HT-29 (cell line): ENCODE measurements around the gene POLRMT. TPM values are rescaled to one million over a fixed set of nuclear protein-coding genes. Genes with fewer than 3 reads are reported as not detected.
A peak's percentile ranks its signal among the peaks of the same experiment; 100 is the strongest.
"Not testable (repeated sequence)": the region's sequence is repeated elsewhere in the genome, so short reads cannot be mapped to it uniquely, and the experiment has no call there.

Experiments used
- DNase-seq: peaks from one replicate; pipeline ENCODE4 v3.0.0-alpha.2; 2015; ENCODE audit warnings: low spot score
- total RNA-seq: library from RNA; depleted of rRNA; stranded (reverse); fragments of >200 nt; shearing (Covaris generic); gene quantifications from 2 replicates; pipeline ENCODE4 v1.2.3, GENCODE V29; 2014

POLRMT gene
- total RNA-seq, 1 experiment from 2014 or later, result 89.6 TPM

DNA sequence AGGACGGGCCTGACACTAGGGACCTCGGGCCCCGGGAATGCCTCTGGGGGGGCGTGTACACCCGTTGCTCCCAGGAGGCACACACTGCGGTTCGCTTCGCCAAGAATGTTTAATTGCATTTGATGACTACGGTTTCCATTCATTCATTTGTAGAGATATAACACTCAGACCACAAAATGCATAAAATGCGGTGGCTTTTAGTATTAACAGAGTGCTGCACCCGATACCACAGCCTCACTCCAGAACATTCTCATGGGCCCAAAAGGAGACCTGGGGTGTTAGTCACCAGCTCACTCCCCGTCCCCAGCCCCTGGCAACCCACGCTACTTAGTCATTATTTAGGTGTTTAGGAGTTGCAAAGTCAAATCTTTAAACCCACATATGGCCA lies 21.9 kb downstream of the POLRMT start:
- no peak for DNase-seq

DNA sequence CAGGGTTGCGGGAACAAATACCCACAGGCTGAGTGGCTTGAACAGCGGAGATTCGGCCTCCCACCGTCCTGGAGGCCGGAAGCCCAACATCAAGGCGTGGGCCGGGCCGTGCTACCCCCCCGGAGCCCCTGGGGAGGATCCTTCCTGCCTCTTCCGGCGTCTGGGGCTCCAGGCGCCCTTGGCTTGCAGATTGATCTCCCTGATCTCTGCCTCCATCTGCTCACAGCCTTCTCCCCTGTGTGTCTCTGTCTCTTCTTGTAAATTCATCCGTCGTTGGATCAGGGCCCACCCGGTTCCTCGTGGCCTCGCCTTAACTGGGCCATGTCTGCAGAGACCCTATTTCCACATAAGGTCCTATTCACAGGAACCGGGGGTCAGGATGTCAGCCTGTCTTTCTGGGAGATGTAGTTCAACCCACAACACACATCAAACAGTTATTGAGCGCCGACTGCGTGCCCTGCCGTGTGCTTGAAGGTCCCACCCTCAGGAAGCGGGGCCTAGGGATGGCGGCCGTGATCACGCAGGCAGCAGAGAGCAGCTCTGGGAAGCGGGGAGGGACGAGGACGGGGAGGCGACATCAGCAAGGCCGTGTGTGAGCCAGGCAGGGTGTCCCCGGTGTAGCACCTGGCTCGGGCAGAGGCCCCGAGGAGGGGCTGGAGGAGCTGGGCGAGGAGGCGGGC lies 22.4 kb downstream of the POLRMT start:
- DNase-seq, result no peak

DNA sequence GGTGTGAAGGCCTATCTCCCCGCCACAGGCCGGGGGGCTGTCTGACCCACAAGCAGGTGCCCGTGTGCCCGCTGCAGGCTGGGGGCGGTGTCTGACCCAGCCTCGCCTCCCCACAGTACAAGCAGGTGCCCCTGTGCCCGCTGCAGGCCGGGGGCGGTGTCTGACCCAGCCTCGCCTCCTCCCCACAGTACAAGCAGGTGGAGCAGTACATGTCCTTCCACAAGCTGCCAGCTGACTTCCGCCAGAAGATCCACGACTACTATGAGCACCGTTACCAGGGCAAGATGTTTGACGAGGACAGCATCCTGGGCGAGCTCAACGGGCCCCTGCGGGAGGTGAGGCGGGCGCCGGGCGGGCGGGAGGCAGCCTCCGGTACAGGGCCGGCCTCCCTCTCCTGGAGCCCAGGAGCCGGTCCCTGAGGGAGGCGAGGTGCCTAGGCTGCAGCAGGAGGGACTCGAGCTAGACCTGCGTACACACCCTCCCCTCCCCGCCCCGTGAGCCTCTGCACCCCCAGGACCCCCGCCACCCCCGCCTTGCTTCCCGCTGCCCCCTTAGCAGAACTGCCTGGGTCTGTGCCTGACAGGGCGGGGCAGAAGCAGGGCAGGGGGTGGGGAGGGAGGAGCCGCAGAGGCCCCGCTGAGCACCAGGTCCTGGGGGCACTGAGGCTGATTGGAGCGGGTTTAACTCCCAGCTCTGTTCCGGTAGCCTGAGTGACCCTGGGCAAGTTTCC lies 23.1 kb downstream of the POLRMT start:
- DNase-seq, result peak; percentile 13

DNA sequence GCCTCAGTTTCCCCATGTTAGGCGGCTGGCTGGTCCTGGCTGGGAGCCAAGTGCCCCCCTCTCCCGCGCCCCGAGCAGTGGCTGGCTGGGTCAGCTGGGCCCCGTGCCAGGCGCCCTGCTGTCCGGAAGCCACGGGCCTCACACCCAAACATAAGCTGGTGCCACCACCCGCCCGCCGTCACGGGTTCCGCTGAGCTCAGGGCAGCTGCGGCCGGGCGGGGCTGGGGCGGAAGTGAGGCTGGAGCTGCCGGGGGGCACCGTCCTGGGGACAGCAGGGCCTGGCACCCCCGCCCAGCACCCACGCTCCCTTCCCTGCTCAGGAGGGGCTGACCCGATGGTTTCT lies 24.4 kb downstream of the POLRMT start:
- peak; percentile 17 for DNase-seq

DNA sequence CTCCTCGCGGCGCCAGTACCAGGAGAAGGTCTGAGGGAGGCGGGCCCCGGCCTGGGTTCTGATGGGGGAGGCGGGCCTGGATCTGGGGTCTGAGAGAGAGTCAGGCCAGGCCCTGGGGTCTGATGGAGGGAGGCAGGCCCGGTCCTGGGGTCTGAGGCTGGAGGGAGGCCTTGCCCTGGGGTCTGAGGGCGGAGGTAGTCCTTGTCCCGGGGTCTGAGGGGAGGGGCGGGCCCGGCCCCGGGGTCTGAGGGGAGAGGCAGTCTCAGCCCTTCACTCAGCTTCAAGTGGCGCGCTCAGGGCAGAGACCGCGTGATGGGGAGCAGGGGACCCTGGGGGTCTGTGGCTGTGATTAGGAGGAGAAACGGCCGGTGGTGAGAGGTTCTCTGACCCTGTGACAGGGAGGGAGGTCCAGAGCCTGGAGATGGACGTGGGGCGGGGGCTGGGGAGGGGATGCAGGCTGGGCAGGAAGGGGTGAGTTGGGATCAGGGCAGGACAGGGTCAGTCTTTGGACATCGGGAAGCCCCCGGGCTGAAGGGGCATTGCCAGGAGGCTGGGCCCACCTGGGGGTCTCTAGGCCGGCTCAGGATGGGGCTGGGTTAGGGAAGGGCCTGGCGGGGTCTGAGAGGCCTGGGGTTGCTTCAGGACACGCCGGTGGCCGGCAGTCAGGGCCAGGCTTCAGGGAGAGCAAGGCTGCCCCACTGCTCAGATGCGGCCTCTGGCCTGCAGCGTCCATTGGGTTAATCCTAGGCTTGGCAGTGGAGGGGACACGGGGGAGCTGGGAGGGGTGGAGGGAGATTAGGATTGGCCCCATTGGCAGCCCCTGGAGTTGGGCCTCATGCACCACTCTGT lies 25.0 kb downstream of the POLRMT start:
- no peak for DNase-seq

DNA sequence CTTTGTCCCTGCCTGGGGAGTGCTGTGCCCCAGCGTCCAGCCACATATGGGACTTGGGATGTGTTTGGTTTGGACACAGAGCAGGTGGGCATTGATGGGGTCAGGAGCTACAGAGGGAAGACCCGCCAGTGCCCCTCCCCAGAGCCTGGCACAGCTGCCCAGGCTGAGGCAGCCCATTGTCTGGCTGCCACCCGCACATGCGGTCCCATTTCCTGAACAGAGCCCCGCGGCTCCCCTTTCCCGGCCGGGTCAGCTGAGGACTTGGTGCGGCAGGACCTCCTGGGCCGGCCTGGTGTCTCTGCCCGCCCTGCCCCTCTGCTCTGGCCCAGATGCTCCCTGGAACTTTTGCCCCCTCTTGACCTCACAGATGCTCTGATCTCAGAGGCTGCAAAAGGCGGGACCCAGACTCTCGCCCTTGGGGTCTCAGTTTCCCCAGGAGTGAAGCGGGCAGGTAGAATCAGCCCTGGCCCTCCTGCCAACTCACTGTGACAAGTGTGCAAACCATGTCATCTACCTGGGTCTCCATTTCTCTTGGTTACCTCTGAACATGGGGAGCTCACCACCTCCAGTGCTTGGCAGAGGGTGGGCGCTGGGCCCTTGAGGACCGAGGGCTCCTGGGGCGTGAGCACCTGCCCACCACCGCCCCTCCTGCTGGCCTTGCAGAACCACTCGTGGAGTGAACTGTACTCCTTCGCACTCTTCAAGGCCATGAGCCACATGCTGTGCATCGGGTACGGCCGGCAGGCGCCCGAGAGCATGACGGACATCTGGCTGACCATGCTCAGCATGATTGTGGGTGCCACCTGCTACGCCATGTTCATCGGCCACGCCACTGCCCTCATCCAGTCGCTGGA lies 25.8 kb downstream of the POLRMT start:
- no peak for DNase-seq

DNA sequence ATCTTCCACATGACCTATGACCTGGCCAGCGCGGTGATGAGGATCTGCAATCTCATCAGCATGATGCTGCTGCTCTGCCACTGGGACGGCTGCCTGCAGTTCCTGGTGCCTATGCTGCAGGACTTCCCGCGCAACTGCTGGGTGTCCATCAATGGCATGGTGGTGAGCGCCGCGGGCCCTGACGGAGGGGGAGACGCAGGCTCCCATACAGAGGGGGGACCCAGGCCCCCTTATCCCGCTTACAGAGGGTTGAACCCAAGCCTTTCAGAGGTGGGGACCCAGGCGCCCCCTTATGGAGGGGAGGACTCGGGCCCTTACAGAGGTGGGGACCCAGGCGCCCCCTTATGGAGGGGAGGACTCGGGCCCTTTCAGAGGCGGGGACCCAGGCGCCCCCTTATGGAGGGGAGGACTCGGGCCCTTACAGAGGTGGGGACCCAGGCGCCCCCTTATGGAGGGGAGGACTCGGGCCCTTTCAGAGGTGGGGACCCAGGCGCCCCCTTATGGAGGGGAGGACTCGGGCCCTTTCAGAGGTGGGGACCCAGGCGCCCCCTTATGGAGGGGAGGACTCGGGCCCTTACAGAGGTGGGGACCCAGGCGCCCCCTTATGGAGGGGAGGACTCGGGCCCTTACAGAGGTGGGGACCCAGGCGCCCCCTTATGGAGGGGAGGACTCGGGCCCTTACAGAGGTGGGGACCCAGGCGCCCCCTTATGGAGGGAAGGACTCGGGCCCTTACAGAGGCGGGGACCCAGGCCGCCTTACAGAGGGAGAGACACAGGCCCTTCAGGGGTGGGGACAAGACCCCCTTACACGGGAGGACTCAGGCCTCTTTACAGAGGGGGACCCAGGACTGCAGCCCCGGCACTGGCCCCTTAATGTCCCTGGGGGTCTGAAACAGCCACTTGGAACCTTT lies 28.0 kb downstream of the POLRMT start:
- DNase-seq, result not testable (repeated sequence)

DNA sequence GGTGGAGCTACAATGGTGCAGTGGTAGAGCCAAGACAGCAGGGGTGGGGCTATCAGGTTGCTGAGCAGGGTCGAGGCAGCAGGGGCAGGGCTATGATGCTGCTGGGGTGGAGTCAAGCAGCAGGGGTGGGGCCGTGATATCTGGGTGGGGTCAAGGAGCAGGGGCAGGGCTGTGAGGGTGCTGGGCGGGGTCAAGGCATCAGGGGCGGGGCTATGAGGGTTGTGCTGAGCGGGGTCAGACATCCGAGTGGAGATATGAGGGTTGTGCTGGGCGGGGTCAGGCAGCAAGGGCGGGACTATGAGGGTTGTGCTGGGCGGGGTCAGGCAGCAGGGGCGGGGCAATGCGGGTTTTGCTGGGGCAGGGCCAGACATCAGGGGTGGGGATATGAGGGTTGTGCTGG lies 29.0 kb downstream of the POLRMT start:
- DNase-seq, result peak; percentile 18

DNA sequence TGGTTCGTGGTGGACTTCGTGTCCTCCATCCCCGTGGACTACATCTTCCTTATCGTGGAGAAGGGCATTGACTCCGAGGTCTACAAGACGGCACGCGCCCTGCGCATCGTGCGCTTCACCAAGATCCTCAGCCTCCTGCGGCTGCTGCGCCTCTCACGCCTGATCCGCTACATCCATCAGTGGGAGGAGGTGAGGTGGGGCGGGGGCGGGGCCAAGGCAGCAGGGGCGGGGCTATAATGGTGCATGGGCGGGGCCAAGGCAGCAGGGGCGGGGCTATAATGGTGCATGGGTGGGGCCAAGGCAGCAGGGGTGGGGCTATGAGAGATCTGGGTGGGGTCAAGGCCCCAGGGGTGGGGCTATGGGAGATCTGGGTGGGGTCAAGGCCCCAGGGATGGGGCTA lies 29.6 kb downstream of the POLRMT start:
- DNase-seq, result not testable (repeated sequence)

DNA sequence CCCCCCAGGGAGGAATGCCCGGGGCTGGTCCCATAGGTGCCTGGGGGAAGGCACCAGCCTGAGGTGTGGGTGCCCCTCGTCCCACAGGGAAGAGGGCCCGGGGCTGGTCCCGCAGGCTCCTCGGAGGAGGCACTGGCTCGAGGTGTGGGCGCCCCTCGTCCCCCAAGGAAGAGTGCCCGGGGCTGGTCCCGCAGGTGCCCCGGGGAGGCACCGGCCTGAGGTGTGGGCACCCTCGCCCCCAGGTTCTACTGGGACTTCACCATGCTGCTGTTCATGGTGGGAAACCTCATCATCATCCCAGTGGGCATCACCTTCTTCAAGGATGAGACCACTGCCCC lies 30.1 kb downstream of the POLRMT start:
- not testable (repeated sequence) for DNase-seq

DNA sequence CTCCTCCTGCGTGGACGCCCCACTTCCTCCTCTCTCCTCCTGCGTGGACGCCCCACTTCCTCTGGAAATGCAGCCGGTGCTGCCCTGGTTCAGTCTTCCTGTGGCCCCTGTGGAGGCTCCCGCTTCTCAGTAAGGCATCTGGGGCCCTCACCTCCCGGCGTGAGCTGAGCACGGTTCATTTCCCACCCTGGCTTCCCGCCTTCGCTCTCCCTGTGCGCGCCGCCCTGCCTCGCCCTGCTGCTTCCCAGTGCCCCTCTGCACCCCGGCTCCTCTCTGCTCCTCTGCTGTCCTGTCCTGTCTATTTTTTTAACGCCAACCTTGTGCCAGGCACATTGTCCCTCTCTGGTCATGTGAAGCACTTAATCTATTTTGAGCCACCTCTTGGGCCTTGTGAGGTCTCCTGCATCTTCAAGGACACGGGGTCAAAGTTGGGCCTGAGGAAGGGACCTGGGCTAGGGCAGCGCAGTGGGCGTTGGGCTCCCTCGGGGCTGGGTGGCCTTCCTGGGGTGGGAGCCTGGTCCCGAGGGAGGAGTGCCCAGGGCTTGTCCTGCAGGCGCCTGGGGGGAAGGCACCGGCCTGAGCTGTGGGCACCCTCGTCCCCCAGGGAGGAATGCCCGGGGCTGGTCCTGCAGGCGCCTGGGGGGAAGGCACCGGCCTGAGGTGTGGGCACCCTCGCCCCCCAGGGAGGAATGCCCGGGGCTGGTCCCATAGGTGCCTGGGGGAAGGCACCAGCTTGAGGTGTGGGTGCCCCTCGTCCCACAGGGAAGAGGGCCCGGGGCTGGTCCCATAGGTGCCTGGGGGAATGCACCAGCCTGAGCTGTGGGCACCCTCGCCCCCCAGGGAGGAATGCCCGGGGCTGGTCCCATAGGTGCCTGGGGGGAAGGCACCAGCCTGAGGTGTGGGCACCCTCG lies 30.7 kb downstream of the POLRMT start:
- no peak for DNase-seq

DNA sequence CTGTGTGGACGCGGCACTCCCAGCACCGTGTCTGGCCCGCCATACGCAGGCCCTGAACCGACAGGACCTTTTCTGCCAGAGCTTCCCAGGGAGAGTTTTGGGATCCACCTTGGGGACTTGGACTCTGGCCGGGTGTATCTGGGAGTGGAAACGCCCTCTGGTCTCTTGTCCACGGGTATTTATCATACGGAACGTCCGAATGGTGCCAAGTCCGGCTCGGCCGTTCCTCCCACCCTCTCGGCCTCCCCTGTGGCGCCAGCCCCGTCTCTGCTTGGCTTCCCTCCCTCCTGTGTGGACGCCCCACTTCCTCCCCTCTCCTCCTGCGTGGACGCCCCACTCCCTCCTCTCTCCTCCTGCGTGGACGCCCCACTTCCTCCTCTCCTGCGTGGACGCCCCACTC lies 31.5 kb downstream of the POLRMT start:
- no peak for DNase-seq

DNA sequence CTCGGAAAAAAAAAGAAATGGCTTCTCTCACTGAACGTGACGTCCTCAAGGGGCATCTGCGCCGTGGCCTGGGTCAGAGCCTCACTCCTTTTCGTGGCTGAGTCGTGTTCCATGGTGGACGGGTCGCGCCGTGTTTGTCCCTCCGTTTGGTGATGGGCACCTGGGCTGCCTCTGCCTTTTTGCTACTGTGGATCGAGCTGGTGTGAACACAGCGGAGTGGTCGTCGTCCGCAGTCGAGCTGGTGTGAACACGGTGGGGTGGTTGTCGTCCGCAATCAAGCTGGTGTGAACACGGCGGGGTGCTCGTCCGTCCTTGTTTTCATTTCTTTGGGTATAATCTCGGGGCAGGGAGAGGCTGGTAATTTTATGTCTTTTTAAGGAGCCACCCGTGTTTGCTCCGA lies 32.0 kb downstream of the POLRMT start:
- DNase-seq, result no peak

DNA sequence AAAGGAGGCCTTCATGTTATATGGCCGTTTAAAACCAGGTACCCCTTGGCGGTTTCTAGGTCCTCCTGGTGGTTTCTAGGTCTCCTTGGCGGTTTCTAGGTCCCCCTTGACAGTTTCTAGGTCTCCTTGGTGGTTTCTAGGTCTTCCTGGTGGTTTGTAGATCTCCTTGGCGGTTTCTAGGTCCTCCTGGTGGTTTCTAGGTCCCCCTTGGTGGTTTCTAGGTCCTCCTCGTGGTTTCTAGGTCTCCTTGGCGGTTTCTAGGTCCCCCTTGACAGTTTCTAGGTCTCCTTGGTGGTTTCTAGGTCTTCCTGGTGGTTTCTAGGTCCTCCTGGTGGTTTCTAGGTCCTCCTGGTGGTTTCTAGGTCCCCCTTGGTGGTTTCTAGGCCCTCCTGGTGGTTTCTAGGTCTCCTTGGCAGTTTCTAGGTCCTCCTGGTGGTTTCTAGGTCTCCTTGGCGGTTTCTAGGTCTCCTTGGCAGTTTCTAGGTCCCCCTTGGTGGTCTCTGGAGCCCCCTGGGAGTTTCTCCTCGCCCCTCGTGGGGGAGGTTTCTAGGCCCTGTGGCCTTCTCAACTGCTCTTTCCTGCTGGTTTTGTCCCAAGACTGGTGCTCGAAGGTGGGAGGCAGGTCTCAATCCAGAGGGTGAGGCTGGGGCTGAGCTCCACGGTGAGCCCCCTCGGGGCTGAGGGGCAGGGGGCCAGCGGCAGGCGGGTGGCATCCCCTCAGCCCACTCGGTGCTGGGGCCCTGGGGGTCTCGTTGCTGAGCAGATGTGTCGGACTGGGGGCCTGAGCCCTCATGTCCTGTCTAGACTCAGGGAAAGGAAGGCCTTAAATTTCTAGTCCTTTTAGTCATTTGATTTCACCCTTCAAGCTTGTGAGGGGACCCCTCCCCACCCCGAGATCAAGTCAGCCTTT lies 35.7 kb downstream of the POLRMT start:
- no peak for DNase-seq

DNA sequence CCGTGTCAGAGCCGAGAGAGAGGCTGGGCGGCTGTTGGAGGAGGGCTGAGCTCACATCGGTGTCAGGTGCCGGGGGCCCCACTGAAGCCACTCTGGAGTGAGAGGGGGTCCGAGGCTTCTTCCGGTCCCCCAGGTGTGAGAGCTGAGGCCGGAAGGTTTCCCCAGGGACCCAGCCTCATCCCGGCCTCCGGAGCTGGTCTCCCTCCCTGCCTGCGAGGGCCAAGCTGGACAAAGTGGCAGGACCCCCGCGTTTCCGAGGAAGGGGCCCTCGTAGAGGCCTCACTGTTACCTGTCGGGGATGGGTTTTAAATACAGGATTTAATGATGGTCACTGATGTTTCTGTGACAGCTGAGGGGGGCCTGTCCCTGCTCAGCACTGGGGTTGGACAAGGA lies 37.1 kb downstream of the POLRMT start:
- no peak for DNase-seq

DNA sequence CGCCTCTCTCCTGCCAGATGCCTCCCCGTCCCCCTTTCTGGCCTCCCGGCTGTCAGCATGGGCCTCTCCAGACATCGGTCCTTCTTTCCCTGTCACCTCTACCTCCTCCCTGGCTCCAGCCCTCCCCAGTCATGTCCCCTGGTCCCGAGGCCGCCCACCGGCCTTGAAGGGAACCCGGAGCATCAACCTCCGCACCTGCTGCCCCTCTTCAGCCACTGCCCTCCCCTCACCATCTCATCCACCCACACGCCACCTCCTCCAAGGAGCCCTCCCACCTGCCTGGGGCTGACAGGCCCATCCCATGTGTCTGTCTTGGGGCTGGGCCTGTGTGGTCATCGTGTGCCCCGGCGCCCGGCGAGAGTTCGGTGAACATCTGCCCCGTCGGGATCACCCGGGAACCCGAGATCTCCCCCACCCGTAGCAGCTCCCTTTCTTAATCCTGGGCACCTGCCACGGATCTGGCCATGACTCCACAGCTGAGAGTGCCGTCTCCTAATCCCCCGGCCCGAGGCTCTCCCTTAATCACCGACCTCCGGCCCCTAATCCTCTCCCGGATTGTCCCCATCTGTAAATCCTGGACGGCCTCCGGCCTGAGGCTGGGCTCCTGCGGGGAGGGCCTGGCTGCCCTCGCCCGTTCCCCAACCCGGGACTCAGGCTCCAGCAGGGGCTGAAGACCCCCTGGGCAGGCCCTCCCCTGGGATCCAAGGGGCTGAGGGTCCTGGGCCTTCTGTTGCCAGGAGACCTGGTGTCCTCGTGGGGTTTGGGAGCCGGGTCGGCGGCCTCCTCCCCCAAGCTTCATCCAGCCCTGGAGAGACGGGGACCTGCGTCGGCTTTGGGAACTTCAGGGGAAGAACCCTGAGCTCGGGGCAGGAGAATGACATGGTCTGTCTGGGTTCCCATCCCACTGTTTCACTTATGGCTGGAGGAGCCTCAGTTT lies 37.7 kb downstream of the POLRMT start:
- no peak for DNase-seq

DNA sequence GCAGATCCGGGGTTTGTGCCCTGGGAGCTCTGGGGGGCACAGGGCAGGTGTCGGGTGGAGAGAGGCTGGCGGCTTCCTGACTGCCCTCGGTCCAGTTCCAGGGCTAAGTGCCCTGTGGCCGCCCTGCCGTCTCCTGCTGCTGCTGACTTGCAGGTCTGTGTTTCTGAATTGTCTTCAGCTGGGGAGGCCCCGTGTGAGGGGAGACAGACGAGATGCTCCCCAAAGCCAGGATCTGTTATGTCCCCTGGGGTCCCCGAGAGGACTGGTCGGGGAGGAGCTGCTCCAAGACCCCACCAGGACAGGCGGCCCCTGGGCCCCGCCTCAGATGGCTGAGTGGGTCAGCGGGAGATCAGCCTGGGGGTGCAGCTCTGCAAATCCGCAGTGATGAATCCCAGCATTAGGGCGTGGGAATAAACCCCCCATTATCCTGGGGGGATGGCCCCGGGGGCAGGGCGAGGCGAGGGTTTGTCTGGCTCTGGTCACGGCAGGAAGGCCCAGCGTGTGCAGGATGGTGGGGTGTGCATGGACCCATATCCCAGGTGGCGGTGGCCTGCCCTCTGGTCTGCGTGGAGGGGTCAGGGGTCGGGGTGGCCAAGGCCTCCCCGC lies 39.0 kb downstream of the POLRMT start:
- DNase-seq, result no peak
